GM12878 (cell line): ENCODE data around the gene SEMA7A. TPM values are rescaled to one million over a fixed set of nuclear protein-coding genes. Genes with fewer than 3 reads are reported as not detected.

Experiments
- ATF2 ChIP-seq: IDR thresholded peaks from 2 replicates; pipeline ENCODE4 v1.6.1; 2012; ENCODE audit warnings: low read length, inconsistent platforms
- CBX5 ChIP-seq: sonication (generic); IDR thresholded peaks from 2 replicates; pipeline ENCODE4 v1.6.1; 2016; ENCODE audit warnings: low read depth, moderate library complexity, mild to moderate bottlenecking, inconsistent platforms
- CUX1 ChIP-seq: IDR thresholded peaks from 2 replicates; pipeline ENCODE4 v1.6.1; 2012; ENCODE audit warnings: improper control_type of control experiment, low read depth, low read length; ENCODE audit not compliant: insufficient replicate concordance
- GABPA ChIP-seq: IDR thresholded peaks from 2 replicates; pipeline ENCODE4 v1.6.1; 2014; ENCODE audit warnings: antibody characterized with exemption, low read depth, mild to moderate bottlenecking, inconsistent platforms
- HCFC1 ChIP-seq: fragments of 150-350 bp; IDR thresholded peaks from 2 replicates; pipeline ENCODE4 v1.6.1; 2014; ENCODE audit warnings: low read length
- HDGF ChIP-seq: fragments of 450-650 bp; IDR thresholded peaks from 2 replicates; pipeline ENCODE4 v1.6.1; 2016; ENCODE audit warnings: antibody characterized with exemption
- KAT2A ChIP-seq: conservative IDR thresholded peaks from 2 replicates; pipeline ENCODE4 v1.6.1; 2011; ENCODE audit warnings: low read depth, low read length; ENCODE audit not compliant: control insufficient read depth
- MTA3 ChIP-seq: IDR thresholded peaks from 2 replicates; pipeline ENCODE4 v1.6.1; 2012; ENCODE audit warnings: low read length, inconsistent platforms, borderline replicate concordance
- PML ChIP-seq: IDR thresholded peaks from 2 replicates; pipeline ENCODE4 v1.6.1; 2012; ENCODE audit warnings: low read length, inconsistent platforms
- RELB ChIP-seq: fragments of 450-650 bp; IDR thresholded peaks from 2 replicates; pipeline ENCODE4 v1.6.1; 2017; ENCODE audit warnings: low read depth, mild to moderate bottlenecking, moderate library complexity
- ZBED1 ChIP-seq: IDR thresholded peaks from 2 replicates; pipeline ENCODE4 v1.6.1; 2016; ENCODE audit warnings: borderline replicate concordance
- ZNF622 ChIP-seq: fragments of 450-650 bp; IDR thresholded peaks from 2 replicates; pipeline ENCODE4 v1.6.1; 2017; ENCODE audit warnings: mild to moderate bottlenecking, inconsistent platforms
- ZSCAN29 ChIP-seq: fragments of 450-650 bp; IDR thresholded peaks from 2 replicates; pipeline ENCODE4 v1.6.1; 2017; ENCODE audit warnings: mild to moderate bottlenecking, moderate library complexity
- polyA plus RNA-seq, 11 experiments: library from polyadenylated mRNA; depleted of rRNA in 4 of 11; unstranded in 6 of 11; stranded (reverse) in 5 of 11; fragments of >200 nt; fragmentation: Nextera tagmentation in 4 of 11; fragmentation: Illumina TruSeq in 1 of 11; extraction: Ambion mirVana in 4 of 11; extraction: Trizol in 1 of 11; gene quantifications; 1 replicate in 1 of 11; 2 replicates in 10 of 11; pipeline versions ENCODE4 v1.2.1 to v1.2.3, GENCODE V29; 2011 to 2016; ENCODE audit warnings: inconsistent platforms in 2 of 11, missing spikeins in 2 of 11, low read depth in 1 of 11
- total RNA-seq, 4 experiments: library from RNA; depleted of rRNA in 3 of 4; stranded (reverse); fragments of >200 nt in 3 of 4; fragmentation: Illumina TruSeq in 1 of 4; extraction: Trizol in 1 of 4; gene quantifications; 2 replicates each; pipeline versions ENCODE4 v1.2.1 to v1.2.3, GENCODE V29; 2013 to 2021
- TF ChIP-seq, protein P1 (sequence below): IDR thresholded peaks from 2 replicates; pipeline ENCODE4 v1.6.1; 2011; ENCODE audit warnings: low read depth, low read length, improper control_type of control experiment, borderline replicate concordance
- TF ChIP-seq, protein P2 (sequence below): fragments of 450-650 bp; formaldehyde crosslinking; IDR thresholded peaks from 2 replicates; pipeline ENCODE4 v1.5.0; 2022; ENCODE audit warnings: mild to moderate bottlenecking, missing genetic modification characterization

SEMA7A gene
- total and polyA plus RNA-seq, 10 of the 15 experiments (the other 5 are each of a cell fraction or from before 2014, with no cell fraction given): 0.08 to 112 (median 53.5) TPM

DNA sequence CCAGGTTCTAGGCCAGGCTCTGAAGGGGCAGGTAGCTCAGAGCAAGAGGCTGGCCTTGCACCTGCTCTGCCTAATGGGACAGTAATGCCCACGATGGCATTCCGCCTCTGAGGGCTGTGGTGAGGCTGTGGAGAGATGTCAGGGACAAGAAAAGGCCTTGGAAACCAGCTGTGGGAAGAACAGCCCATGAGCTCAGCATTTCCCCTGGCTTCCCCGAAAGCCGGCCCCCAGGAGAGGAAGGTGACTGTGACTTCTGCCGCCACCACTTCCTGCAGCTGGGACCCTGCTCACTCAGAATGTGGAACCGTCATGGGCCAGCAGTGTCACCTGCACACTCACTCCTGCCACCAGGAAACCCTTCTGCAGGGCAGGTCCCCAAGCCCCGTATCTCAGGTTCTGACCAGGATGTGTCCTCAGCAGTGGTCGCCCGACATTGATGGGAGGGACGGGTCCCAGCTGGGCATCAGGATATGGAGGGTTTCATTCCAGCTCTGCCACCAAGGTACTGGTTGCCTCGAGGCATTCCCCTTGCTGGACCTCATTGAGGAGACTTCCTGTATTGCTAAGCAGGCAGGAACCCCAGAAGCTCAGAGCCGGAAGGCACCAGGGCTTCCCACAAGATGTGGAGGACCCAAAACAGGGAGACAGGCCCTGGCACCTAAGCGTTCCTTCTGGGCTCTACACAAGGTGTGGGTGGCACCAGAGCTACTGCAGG, 30.7 kb downstream of the SEMA7A start (continued):
- peak; percentile 89 for TF ChIP-seq CUX1
- 0 out of 2 replicates have a peak, but pooled peaks have one; percentile 22 for TF ChIP-seq HDGF
- TF ChIP-seq, protein P1, sequence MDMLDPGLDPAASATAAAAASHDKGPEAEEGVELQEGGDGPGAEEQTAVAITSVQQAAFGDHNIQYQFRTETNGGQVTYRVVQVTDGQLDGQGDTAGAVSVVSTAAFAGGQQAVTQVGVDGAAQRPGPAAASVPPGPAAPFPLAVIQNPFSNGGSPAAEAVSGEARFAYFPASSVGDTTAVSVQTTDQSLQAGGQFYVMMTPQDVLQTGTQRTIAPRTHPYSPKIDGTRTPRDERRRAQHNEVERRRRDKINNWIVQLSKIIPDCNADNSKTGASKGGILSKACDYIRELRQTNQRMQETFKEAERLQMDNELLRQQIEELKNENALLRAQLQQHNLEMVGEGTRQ: no peak
- TF ChIP-seq PML: no peak
- TF ChIP-seq GABPA: no peak
- no peak for TF ChIP-seq CBX5
- peak; percentile 82; the same call in 1 of the 2 replicates for TF ChIP-seq ZBED1
- no peak for TF ChIP-seq MTA3
- no peak for TF ChIP-seq KAT2A
- TF ChIP-seq ZSCAN29: no peak
- TF ChIP-seq, protein P2, sequence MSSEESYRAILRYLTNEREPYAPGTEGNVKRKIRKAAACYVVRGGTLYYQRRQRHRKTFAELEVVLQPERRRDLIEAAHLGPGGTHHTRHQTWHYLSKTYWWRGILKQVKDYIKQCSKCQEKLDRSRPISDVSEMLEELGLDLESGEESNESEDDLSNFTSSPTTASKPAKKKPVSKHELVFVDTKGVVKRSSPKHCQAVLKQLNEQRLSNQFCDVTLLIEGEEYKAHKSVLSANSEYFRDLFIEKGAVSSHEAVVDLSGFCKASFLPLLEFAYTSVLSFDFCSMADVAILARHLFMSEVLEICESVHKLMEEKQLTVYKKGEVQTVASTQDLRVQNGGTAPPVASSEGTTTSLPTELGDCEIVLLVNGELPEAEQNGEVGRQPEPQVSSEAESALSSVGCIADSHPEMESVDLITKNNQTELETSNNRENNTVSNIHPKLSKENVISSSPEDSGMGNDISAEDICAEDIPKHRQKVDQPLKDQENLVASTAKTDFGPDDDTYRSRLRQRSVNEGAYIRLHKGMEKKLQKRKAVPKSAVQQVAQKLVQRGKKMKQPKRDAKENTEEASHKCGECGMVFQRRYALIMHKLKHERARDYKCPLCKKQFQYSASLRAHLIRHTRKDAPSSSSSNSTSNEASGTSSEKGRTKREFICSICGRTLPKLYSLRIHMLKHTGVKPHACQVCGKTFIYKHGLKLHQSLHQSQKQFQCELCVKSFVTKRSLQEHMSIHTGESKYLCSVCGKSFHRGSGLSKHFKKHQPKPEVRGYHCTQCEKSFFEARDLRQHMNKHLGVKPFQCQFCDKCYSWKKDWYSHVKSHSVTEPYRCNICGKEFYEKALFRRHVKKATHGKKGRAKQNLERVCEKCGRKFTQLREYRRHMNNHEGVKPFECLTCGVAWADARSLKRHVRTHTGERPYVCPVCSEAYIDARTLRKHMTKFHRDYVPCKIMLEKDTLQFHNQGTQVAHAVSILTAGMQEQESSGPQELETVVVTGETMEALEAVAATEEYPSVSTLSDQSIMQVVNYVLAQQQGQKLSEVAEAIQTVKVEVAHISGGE (CRISPR knock-in tag): no peak
- no peak for TF ChIP-seq ZNF622
- no peak for TF ChIP-seq HCFC1
- TF ChIP-seq ATF2: no peak
- TF ChIP-seq RELB: peak; percentile 78
